Breast epithelium (tissue), 4 donors: Measurements from ENCODE around the gene LPAR1. TPM values are rescaled to one million over a fixed set of nuclear protein-coding genes. Genes with fewer than 3 reads are reported as not detected.
A peak's percentile ranks its signal among the peaks of the same experiment; 100 is the strongest.

ENCODE experiments used
- DNase-seq, 2 donors: peaks; one replicate each; pipeline ENCODE4 v3.0.0-alpha.2; 2019; ENCODE audit warnings: low spot score in 2 of 2
- H3K27ac ChIP-seq, 2 donors: fragments of 200-600 bp; sonication (generic) in 1 of 2; one replicate each; pipeline ENCODE4 v1.5.1; 2016 to 2019; ENCODE audit warnings: mild to moderate bottlenecking in 1 of 2
- H3K27me3 ChIP-seq, 2 donors: fragments of 200-600 bp; sonication (generic) in 1 of 2; one replicate each; pipeline versions ENCODE4 v1.5.1 to v1.6.0; 2017 to 2019; ENCODE audit warnings: control low read depth in 1 of 2, mild to moderate bottlenecking in 1 of 2
- H3K36me3 ChIP-seq: fragments of 200-600 bp; one replicate; pipeline ENCODE4 v1.5.1; 2019
- H3K4me1 ChIP-seq, 2 donors: fragments of 200-600 bp; sonication (generic); one replicate each; pipeline ENCODE4 v1.5.1; 2016 to 2019; ENCODE audit warnings: control low read depth in 1 of 2
- H3K4me3 ChIP-seq, 3 donors: fragments of 200-600 bp; sonication (generic); 1 replicate in 2 of 3; 2 replicates in 1 of 3; pipeline ENCODE4 v1.5.1; 2016 to 2019; ENCODE audit warnings: mild to moderate bottlenecking in 3 of 3, moderate library complexity in 2 of 3
- H3K9me3 ChIP-seq, 2 donors: fragments of 200-600 bp; sonication (generic) in 1 of 2; one replicate each; pipeline ENCODE4 v1.5.1; 2016 to 2019; ENCODE audit warnings: control low read depth in 1 of 2
- POLR2A ChIP-seq: fragments of 450-650 bp; IDR thresholded peaks from one replicate; pipeline ENCODE4 v1.6.1; 2016; ENCODE audit warnings: antibody characterized with exemption, mild to moderate bottlenecking, moderate library complexity
- POLR2AphosphoS5 ChIP-seq, 3 donors: sonication (generic); formaldehyde crosslinking; IDR thresholded peaks; one replicate each; pipeline ENCODE4 v1.6.1; 2017; ENCODE audit warnings: antibody characterized with exemption in 3 of 3
- intact Hi-C: fragments of 100-400 bp; cut with DNase I; formaldehyde crosslinking; loops from one replicate; pipeline ENCODE4 v1.15.1; 2023; ENCODE audit warnings: low total_unique reads
- total RNA-seq, 3 donors: library from RNA; depleted of rRNA; stranded (reverse); fragments of >200 nt; gene quantifications; one replicate each; pipeline ENCODE4 v1.1.0, GENCODE V29; 2016
- TF ChIP-seq, protein P1 (sequence below), 3 donors: fragments of 450-650 bp; IDR thresholded peaks; one replicate each; pipeline ENCODE4 v1.5.1; 2016 to 2017; ENCODE audit warnings: antibody characterized with exemption in 3 of 3, mild to moderate bottlenecking in 3 of 3, moderate library complexity in 3 of 3

LPAR1 gene
- total RNA-seq, 3 donors from 2014 or later, result 24.6 to 138 (median 79.3) TPM

DNA sequence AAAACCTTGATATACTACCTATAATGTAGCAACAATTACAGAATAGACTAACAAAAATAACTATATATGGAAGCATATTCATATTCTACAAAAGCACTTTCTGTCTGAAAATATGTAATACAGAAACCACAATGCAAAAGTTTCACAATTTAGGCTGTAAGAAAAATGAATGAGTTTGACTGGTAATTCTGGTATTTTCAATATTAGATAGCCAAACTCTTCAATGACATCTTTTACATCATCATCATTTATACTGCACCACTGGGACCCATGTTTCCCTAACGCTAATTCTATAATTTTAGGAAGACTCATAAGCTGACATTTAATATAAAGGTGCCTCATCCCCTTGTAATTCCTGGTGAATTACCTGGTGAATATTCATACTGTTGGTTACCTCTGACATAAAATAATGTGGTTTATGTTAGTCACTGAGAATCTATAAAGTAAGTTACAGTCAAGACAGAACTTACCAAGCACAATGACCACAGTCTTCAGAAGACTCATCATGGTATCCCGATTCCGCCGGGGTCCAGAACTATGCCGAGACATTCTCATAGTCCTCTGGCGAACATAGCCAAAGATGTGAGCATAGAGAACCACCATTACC is 97.2 kb downstream of the LPAR1 start:
- Histone ChIP-seq H3K9me3 (no peaks in the 10 kb centered on the region), H3K36me3 (no peaks in the 10 kb centered on the region), H3K27me3 (no peaks in the 10 kb centered on the region), H3K27ac (no peak overlapping the region), H3K4me3 (no peak overlapping the region), H3K4me1 (no peaks in the 10 kb centered on the region)
- TF ChIP-seq POLR2A (no peak), POLR2AphosphoS5 (IDR thresholded peaks at IDR 0.05) (no peak)
- TF ChIP-seq, protein P1, sequence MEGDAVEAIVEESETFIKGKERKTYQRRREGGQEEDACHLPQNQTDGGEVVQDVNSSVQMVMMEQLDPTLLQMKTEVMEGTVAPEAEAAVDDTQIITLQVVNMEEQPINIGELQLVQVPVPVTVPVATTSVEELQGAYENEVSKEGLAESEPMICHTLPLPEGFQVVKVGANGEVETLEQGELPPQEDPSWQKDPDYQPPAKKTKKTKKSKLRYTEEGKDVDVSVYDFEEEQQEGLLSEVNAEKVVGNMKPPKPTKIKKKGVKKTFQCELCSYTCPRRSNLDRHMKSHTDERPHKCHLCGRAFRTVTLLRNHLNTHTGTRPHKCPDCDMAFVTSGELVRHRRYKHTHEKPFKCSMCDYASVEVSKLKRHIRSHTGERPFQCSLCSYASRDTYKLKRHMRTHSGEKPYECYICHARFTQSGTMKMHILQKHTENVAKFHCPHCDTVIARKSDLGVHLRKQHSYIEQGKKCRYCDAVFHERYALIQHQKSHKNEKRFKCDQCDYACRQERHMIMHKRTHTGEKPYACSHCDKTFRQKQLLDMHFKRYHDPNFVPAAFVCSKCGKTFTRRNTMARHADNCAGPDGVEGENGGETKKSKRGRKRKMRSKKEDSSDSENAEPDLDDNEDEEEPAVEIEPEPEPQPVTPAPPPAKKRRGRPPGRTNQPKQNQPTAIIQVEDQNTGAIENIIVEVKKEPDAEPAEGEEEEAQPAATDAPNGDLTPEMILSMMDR (IDR thresholded peaks at IDR 0.05), result no peak
- no peak for DNase-seq
- intact Hi-C loops, result no loop called here

DNA sequence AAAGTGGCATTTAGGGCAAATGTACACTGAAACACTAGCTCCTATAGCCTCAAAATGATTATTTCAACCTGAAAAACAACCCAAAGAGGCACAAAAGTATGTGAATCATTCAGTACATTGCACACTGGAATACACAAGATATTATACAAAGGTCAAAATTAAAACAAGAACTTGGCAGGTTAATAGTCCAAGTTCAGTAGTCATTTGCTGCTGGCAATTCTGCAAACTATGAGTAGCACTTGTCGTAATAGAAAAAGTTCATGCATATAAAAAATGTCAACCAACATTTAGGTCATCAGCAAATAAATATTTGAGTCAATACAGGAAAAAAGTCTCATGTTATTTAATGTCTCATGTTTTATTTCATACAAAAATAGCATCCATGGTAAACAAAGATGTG is 98.7 kb downstream of the LPAR1 start:
- H3K4me1 ChIP-seq, result no peaks in the 10 kb centered on the region
- no peak for DNase-seq
- no peaks in the 10 kb centered on the region for H3K36me3 ChIP-seq
- H3K27ac ChIP-seq, result no peak overlapping the region
- no peaks in the 10 kb centered on the region for H3K9me3 ChIP-seq
- H3K4me3 ChIP-seq, result no peak overlapping the region
- H3K27me3 ChIP-seq, result no peaks in the 10 kb centered on the region
- intact Hi-C loops, result no loop called here
- TF ChIP-seq POLR2AphosphoS5 (IDR thresholded peaks at IDR 0.05) (no peak), POLR2A (no peak)
- TF ChIP-seq, protein P1 (IDR thresholded peaks at IDR 0.05), result no peak

DNA sequence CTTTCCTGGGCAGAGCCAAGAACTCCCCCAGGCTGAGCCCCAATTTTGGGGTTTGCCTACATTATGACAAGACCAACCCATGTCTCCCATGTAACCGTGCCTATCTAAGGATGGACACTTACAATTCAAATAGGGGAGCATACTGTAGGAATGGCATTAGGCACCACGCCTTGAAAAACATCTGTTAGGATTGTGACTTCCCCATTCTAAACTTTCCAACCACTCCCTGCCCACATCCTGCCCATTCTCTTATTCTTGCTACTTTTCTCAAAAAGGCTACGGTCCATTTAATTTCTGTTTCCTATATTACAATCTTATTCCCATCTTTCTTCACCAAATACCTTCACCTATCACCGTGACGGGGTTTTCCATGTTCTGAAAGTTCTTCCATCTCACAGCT is 99.2 kb downstream of the LPAR1 start:
- TF ChIP-seq POLR2A (no peak), POLR2AphosphoS5 (IDR thresholded peaks at IDR 0.05) (no peak)
- TF ChIP-seq, protein P1 (IDR thresholded peaks at IDR 0.05), result no peak
- H3K27me3 ChIP-seq, result no peaks in the 10 kb centered on the region
- DNase-seq, result no peak
- no peaks in the 10 kb centered on the region for H3K36me3 ChIP-seq
- no peak overlapping the region for H3K27ac ChIP-seq
- H3K4me3 ChIP-seq, result no peak overlapping the region
- no peaks in the 10 kb centered on the region for H3K4me1 ChIP-seq
- intact Hi-C loops, result no loop called here
- no peaks in the 10 kb centered on the region for H3K9me3 ChIP-seq

DNA sequence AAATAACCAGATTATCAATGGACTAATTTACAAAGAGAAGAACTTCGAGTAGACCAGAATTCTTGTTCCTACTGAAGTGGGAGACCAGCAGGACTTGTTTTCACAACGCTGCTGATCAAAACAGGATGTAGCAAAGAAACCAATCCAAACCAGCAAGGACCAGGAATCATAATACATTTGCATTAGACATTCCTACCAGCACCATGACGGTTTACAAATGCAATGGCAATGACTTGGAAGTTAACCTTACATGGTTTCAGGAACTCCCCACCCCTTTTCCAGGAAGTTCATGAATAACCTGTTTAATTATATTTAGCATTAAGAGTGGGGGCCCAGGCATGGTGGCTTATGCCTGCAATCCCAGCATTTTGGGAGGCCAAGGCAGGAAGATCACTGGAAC is 100.0 kb downstream of the LPAR1 start:
- TF ChIP-seq POLR2A (no peak), POLR2AphosphoS5 (IDR thresholded peaks at IDR 0.05) (no peak)
- TF ChIP-seq, protein P1 (IDR thresholded peaks at IDR 0.05), result no peak
- Histone ChIP-seq H3K4me1 (no peaks in the 10 kb centered on the region), H3K9me3 (no peaks in the 10 kb centered on the region), H3K27me3 (no peaks in the 10 kb centered on the region), H3K36me3 (no peaks in the 10 kb centered on the region), H3K4me3 (no peak overlapping the region), H3K27ac (peak overlapping the region in 1 of 2 donors; percentile 73)
- intact Hi-C loops, result no loop called here
- no peak for DNase-seq

DNA sequence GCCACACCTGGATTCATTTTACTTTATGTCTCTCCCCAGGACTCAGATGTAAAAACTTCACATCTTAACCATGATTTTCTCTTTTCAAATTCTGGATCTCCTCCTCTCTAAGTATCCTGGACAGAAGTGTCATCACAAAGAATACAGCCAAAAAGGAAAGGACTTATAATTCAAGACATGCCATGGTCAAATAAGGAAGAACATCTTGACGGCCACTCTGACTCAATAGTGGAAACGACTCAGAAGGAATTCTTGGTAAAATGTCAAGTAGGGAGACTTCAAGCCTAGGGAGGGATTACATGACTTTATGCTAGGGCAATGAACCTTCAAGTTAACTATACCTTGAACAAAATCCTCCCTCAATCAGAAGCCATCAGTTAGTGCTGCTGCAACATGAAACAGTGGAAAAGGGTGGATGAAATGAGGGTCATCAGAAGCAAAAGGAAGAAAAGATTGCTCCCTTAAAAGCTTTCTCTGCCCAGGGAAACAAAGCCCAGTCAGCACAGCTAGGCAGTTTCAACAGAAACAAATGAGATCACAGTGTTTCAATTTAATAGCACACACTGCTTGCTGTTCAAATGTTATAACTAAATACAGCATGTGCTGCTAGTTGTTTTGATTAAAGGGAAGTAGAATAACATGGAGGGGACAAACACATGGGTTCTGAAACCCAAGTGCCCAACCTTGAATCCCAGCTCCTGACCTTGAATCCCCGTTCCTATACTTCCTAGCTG is 101.4 kb downstream of the LPAR1 start:
- TF ChIP-seq, protein P1 (IDR thresholded peaks at IDR 0.05), result no peak
- no peak for TF ChIP-seq POLR2AphosphoS5 (IDR thresholded peaks at IDR 0.05)
- no peak for TF ChIP-seq POLR2A
- H3K27me3 ChIP-seq, result no peaks in the 10 kb centered on the region
- H3K4me3 ChIP-seq, result no peak overlapping the region
- intact Hi-C loops, result no loop called here
- DNase-seq, result no peak
- no peaks in the 10 kb centered on the region for H3K9me3 ChIP-seq
- no peaks in the 10 kb centered on the region for H3K4me1 ChIP-seq
- H3K27ac ChIP-seq, result peak overlapping the region; percentile 37 to 73
- no peaks in the 10 kb centered on the region for H3K36me3 ChIP-seq
